Kidney (tissue), 14 donors: ENCODE results near the gene NINJ1. TPM values are rescaled to one million over a fixed set of nuclear protein-coding genes. Genes with fewer than 3 reads are reported as not detected.

ENCODE experiments used
- DNase-seq, 5 donors: peaks; one replicate each; pipeline ENCODE4 v3.0.0-alpha.2; 2013 to 2020
- FAIRE-seq: peaks from 2 replicates; lab custom pipeline; 2012; peaks lifted over from hg19 to GRCh38; lab: Jason Lieb, UNC
- H3K27ac ChIP-seq, 2 donors: one replicate each; pipeline ENCODE4 v1.7.0; 2013; ENCODE audit warnings: low read depth in 2 of 2, low read length in 2 of 2, inconsistent platforms in 1 of 2
- H3K27me3 ChIP-seq: one replicate; pipeline ENCODE4 v1.7.1; 2013; ENCODE audit warnings: low read length, inconsistent platforms; ENCODE audit not compliant: control insufficient read depth, insufficient read depth
- H3K36me3 ChIP-seq, 3 donors: one replicate each; pipeline versions ENCODE4 v1.7.0 to v1.7.1; 2013; ENCODE audit warnings: low read length in 3 of 3, control low read depth in 1 of 3, inconsistent platforms in 1 of 3; ENCODE audit not compliant: insufficient read depth in 3 of 3, control insufficient read depth in 2 of 3
- H3K4me1 ChIP-seq, 3 donors: one replicate each; pipeline versions ENCODE4 v1.7.0 to v1.7.1; 2013; ENCODE audit warnings: low read length in 3 of 3, inconsistent platforms in 1 of 3, low read depth in 1 of 3; ENCODE audit not compliant: control insufficient read depth in 2 of 3, insufficient read depth in 2 of 3
- H3K4me3 ChIP-seq, 3 donors: one replicate each; pipeline versions ENCODE4 v1.7.0 to v1.8.1; 2013; ENCODE audit warnings: low read length in 3 of 3, control low read depth in 1 of 3, inconsistent platforms in 1 of 3
- H3K9ac ChIP-seq, 3 donors: one replicate each; pipeline versions ENCODE4 v1.7.0 to v1.7.1; 2013; ENCODE audit warnings: low read length in 3 of 3, control low read depth in 1 of 3, inconsistent platforms in 1 of 3
- H3K9me3 ChIP-seq, 3 donors: one replicate each; pipeline versions ENCODE4 v1.7.0 to v1.7.1; 2013; ENCODE audit warnings: low read length in 3 of 3, control low read depth in 1 of 3, inconsistent platforms in 1 of 3; ENCODE audit not compliant: control insufficient read depth in 2 of 3, insufficient read depth in 1 of 3
- intact Hi-C: fragments of 100-400 bp; cut with DNase I; formaldehyde crosslinking; loops from one replicate; pipeline ENCODE4 v1.11.1; 2022
- polyA plus RNA-seq: library from polyadenylated mRNA; stranded (reverse); fragments of 350-450 nt; fragmentation: Illumina TruSeq; extraction: RNeasy Lipid Tissue Mini Kit (QIAGEN cat#74804); gene quantifications from one replicate; pipeline ENCODE4 v1.2.3, GENCODE V29; 2014; ENCODE audit warnings: low read depth, low replicate concordance; ENCODE audit not compliant: insufficient read depth
- total RNA-seq: library from RNA; stranded (reverse); fragmentation: NEBNext Ultra II Directional; extraction: Animal tissue kit (Norgen Biotek cat#: 25700); gene quantifications from one replicate; pipeline ENCODE4 v1.2.1, GENCODE V29; 2021
- TF ChIP-seq, protein P1 (sequence below): IDR thresholded peaks from 3 replicates; pipeline ENCODE4 v1.5.1; 2012; ENCODE audit warnings: mild to moderate bottlenecking, moderate library complexity, borderline replicate concordance; ENCODE audit not compliant: insufficient read depth; ENCODE audit errors: extremely low read depth
- donor health status: control.
- donor health status: control.
- donor health status: control.
- donor health status: control.
- donor health status: control.
- donor health status: DM: yes; HTN: yes; CAD: no.
- donor health status: Normal renal cell carcinoma (clear cell type).

Gene NINJ1
- total and polyA plus RNA-seq, 2 donors from 2014 or later = 56.3 to 149 TPM

DNA sequence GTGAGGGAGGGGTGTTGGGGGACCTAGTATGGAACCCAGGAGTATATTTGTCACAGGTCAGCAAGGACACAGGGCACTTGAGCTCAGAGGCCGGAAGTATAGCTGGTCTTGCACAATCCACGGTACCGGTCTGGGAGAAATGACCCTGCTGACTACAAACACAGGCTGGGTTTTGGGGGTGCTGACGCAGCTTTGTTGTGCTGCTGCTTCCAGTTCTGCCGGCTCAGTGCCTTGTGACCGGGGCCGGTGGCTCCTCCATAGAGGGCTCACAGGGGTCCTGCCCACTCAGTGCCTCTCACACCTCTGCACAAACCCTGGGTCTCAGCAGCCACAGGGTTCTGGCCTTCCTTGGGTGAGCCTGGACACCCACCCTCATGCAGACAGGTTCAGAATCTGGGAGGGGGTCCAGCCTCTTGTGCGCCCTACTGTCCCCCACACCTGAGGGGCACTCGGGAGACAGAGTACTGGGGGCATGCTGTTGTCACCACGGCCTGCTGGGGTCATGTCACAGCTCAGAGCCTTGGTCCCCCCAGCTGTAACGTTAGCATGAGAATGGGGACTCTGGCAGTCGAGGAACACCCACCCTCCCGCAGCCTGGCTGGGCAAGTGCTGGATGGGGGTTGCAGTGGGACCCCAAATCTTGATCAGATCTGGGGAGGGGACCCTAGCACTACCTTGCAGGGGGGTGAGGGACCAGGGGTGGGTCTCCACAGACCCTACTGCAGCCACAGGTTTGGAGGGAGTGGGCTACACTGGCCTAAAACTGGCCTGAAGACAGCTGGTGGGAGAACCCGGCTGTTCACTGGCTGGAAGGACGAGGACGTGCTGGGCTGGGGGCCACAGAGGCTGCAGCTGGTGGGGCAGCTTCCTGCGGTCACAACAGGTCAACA lies 17.7 kb downstream of the NINJ1 start:
- intact Hi-C loops = no loop called here
- H3K9ac ChIP-seq = peak overlapping the region in 2 of 3 donors; percentile 17 to 34
- no peaks in the 10 kb centered on the region for H3K27me3 ChIP-seq
- no peak for FAIRE-seq
- H3K36me3 ChIP-seq = peaks cover 0 to 12% (median 0%) of the 10 kb centered on the region in 3 donors
- H3K27ac ChIP-seq = peak overlapping the region; percentile 76 to 91
- H3K9me3 ChIP-seq = no peaks in the 10 kb centered on the region
- no peak overlapping the region for H3K4me3 ChIP-seq
- peaks cover 0 to 17% (median 10%) of the 10 kb centered on the region in 3 donors for H3K4me1 ChIP-seq
- peak; percentile 25 to 89 (median 54) for DNase-seq
- TF ChIP-seq, protein P1, sequence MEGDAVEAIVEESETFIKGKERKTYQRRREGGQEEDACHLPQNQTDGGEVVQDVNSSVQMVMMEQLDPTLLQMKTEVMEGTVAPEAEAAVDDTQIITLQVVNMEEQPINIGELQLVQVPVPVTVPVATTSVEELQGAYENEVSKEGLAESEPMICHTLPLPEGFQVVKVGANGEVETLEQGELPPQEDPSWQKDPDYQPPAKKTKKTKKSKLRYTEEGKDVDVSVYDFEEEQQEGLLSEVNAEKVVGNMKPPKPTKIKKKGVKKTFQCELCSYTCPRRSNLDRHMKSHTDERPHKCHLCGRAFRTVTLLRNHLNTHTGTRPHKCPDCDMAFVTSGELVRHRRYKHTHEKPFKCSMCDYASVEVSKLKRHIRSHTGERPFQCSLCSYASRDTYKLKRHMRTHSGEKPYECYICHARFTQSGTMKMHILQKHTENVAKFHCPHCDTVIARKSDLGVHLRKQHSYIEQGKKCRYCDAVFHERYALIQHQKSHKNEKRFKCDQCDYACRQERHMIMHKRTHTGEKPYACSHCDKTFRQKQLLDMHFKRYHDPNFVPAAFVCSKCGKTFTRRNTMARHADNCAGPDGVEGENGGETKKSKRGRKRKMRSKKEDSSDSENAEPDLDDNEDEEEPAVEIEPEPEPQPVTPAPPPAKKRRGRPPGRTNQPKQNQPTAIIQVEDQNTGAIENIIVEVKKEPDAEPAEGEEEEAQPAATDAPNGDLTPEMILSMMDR = no peak

DNA sequence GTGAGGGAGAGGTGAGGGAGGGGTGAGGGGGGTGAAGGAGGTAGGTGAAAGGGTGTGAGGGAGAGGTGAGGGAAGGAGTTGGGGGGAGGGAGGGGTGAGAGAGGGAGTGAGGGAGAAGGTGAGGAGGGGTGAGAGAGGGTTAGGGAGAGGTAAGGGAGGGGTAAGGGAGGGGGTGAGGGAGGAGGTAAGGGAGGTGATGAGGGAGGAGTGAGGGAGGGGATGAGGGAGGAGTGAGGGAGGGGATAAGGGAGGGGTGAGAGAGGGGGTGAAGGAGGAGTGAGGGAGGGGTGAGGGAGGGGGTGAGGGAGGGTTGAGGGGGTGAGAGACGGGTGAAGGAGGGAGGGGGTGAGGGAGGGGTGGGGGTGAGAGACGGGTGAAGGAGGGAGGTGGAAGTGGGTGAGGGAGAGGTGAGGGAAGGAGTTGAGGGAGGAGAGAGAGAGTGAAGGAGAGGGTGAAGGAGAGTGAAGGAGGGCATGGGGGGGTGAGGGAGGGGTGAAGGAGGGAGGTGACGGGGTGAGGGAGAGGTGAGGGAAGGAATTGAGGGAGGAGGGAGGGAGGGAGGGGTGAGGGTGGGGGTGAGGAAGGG lies 18.5 kb downstream of the NINJ1 start:
- H3K9me3 ChIP-seq = no peaks in the 10 kb centered on the region
- DNase-seq (peak in 2 of 5 donors; percentile 8 to 43), FAIRE-seq (no peak)
- TF ChIP-seq, protein P1 = no peak
- intact Hi-C loops = no loop called here
- no peaks in the 10 kb centered on the region for H3K27me3 ChIP-seq
- peaks cover 0 to 17% (median 10%) of the 10 kb centered on the region in 3 donors for H3K4me1 ChIP-seq
- H3K36me3 ChIP-seq = peaks cover 0 to 8% (median 0%) of the 10 kb centered on the region in 3 donors
- H3K9ac ChIP-seq = no peak overlapping the region
- H3K27ac ChIP-seq = no peak overlapping the region
- no peak overlapping the region for H3K4me3 ChIP-seq

DNA sequence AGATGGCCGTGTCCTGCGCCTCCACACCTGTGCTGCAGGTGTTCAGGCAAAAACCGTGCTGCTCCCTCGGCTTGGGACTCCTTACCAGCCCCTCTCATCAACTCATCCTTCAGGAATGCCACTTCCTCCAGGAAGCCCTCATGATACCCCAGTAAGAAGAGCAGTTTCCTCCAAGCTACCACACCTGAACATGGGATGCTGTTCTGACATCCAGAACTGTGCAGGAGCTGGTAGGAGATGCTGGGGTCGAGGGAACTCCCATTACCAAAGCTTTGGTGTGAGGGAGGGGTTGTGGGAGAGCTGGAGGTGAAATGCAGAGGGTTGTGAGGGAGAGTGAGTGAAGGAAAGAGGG lies 19.1 kb downstream of the NINJ1 start:
- peaks cover 0 to 16% (median 10%) of the 10 kb centered on the region in 3 donors for H3K4me1 ChIP-seq
- no peak overlapping the region for H3K4me3 ChIP-seq
- no peak overlapping the region for H3K27ac ChIP-seq
- FAIRE-seq (no peak), DNase-seq (peak in 2 of 5 donors; percentile 5 to 7)
- H3K9ac ChIP-seq = no peak overlapping the region
- intact Hi-C loops = no loop called here
- TF ChIP-seq, protein P1 = no peak
- H3K36me3 ChIP-seq = peaks cover 0 to 8% (median 0%) of the 10 kb centered on the region in 3 donors
- no peaks in the 10 kb centered on the region for H3K27me3 ChIP-seq
- no peaks in the 10 kb centered on the region for H3K9me3 ChIP-seq
